HCT116 (cell line): ENCODE measurements around the gene SCARF2. TPM values are rescaled to one million over a fixed set of nuclear protein-coding genes. Genes with fewer than 3 reads are reported as not detected.

Experiments used
- ATAC-seq: fragments of 200-7000 bp; cut with Tn5 transposase; 2 replicates; pipeline ENCODE4 v1.9.1; 2020; ENCODE audit warnings: mild to moderate bottlenecking, moderate library complexity
- BruUV-seq: library from RNA; stranded (reverse); fragments of 400-500 nt; replicated peaks from 2 replicates; lab custom pipeline; 2021; lab: Mats Ljungman, UMichigan
- CTCF ChIA-PET: fragments of 300-600 bp; sonication (Branson Sonifier 250); formaldehyde crosslinking; loops from one replicate; lab custom pipeline; 2021; ENCODE audit warnings: antibody characterized with exemption; lab: Charles Lee
- POLR2A ChIA-PET: fragments of 300-600, 350-600 bp; sonication (Branson Sonifier 250); formaldehyde crosslinking; loops from one replicate; lab custom pipeline; 2021; ENCODE audit warnings: antibody characterized with exemption; lab: Charles Lee
- RAD21 ChIA-PET, 2 experiments: fragments of 300-600 bp; sonication (Branson Sonifier 250); formaldehyde crosslinking; loops; one replicate each; lab custom pipeline; 2023; ENCODE audit warnings: low total read pairs in 2 of 2; ENCODE audit not compliant: uncharacterized antibody in 2 of 2, unreplicated experiment in 2 of 2, low non-redundant PET in 1 of 2; lab: Charles Lee
- DNase-seq: peaks from one replicate; pipeline ENCODE4 v3.0.0-alpha.2; 2010; ENCODE audit warnings: low read depth, low spot score
- H2AFZ ChIP-seq: fragments of 200-600 bp; shearing (Covaris generic), sonication (generic); 2 replicates; pipeline ENCODE4 v1.6.1; 2017; ENCODE audit warnings: low read depth, mixed run types, mixed read lengths, antibody characterized with exemption, low read length; ENCODE audit not compliant: poor library complexity, severe bottlenecking
- H3K27ac ChIP-seq: 2 replicates; pipeline ENCODE4 v1.5.1; 2012; ENCODE audit warnings: low read depth, low read length
- H3K27me3 ChIP-seq: fragments of 200-600 bp; sonication (generic); 2 replicates; pipeline ENCODE4 v1.6.1; 2016; ENCODE audit warnings: mixed run types, low read length, mixed read lengths; ENCODE audit not compliant: insufficient read depth
- H3K36me3 ChIP-seq, 2 experiments: fragments of 200-500 bp in 1 of 2; fragments of 200-600 bp in 1 of 2; sonication (Bioruptor generic) in 1 of 2; sonication (generic) in 1 of 2; 2 replicates each; pipeline versions ENCODE4 v1.5.1 to v1.6.1; 2014 to 2016; ENCODE audit warnings: low read length in 2 of 2, inconsistent platforms in 1 of 2, mixed read lengths in 1 of 2, mixed run types in 1 of 2; ENCODE audit not compliant: insufficient read depth in 2 of 2, control insufficient read depth in 1 of 2
- H3K4me1 ChIP-seq, 2 experiments: fragments of 200-600 bp in 1 of 2; sonication (generic) in 1 of 2; 2 replicates each; pipeline versions ENCODE4 v1.5.1 to v1.6.1; 2012 to 2017; ENCODE audit warnings: low read length in 2 of 2, inconsistent platforms in 1 of 2, mild to moderate bottlenecking in 1 of 2, mixed read lengths in 1 of 2, mixed run types in 1 of 2, moderate library complexity in 1 of 2; ENCODE audit not compliant: insufficient read depth in 2 of 2, control insufficient read depth in 1 of 2
- H3K4me2 ChIP-seq: fragments of 200-600 bp; sonication (generic); 2 replicates; pipeline ENCODE4 v1.6.1; 2017; ENCODE audit warnings: mixed run types, low read length, mixed read lengths
- H3K4me3 ChIP-seq, 2 experiments: fragments of 200-600 bp in 1 of 2; sonication (generic) in 1 of 2; replicated peaks in 1 of 2; 2 replicates each; pipeline ENCODE4 v1.5.1; 2011 to 2016; ENCODE audit warnings: low read length in 2 of 2, control low read depth in 1 of 2, low read depth in 1 of 2, mild to moderate bottlenecking in 1 of 2, mixed read lengths in 1 of 2, mixed run types in 1 of 2
- H3K79me2 ChIP-seq: fragments of 200-600 bp; sonication (generic); 2 replicates; pipeline ENCODE4 v1.6.1; 2017; ENCODE audit warnings: mild to moderate bottlenecking, mixed run types, low read length, moderate library complexity, mixed read lengths; ENCODE audit not compliant: insufficient read depth
- H3K9ac ChIP-seq: fragments of 200-600 bp; sonication (generic); 2 replicates; pipeline ENCODE4 v1.6.1; 2016; ENCODE audit warnings: low read length, mixed read lengths
- H3K9me2 ChIP-seq: fragments of 200-600 bp; sonication (generic), shearing (Covaris generic); 2 replicates; pipeline ENCODE4 v1.6.1; 2017; ENCODE audit warnings: mixed run types, mild to moderate bottlenecking, moderate library complexity; ENCODE audit not compliant: insufficient read depth
- H3K9me3 ChIP-seq, 2 experiments: fragments of 200-500 bp in 1 of 2; fragments of 200-600 bp in 1 of 2; sonication (Bioruptor generic) in 1 of 2; sonication (generic) in 1 of 2; 2 replicates each; pipeline ENCODE4 v1.6.1; 2014 to 2017; ENCODE audit warnings: low read length in 2 of 2, mixed read lengths in 2 of 2, inconsistent platforms in 1 of 2, low read depth in 1 of 2, mild to moderate bottlenecking in 1 of 2, mixed run types in 1 of 2, moderate library complexity in 1 of 2; ENCODE audit not compliant: control insufficient read depth in 1 of 2, insufficient read depth in 1 of 2
- H4K20me1 ChIP-seq: fragments of 200-600 bp; sonication (generic), shearing (Covaris generic); 2 replicates; pipeline ENCODE4 v1.6.1; 2017; ENCODE audit warnings: mixed run types, mild to moderate bottlenecking, moderate library complexity; ENCODE audit not compliant: insufficient read depth
- ATF3 ChIP-seq: IDR thresholded peaks from 2 replicates; pipeline ENCODE4 v1.6.1; 2012
- CEBPB ChIP-seq: IDR thresholded peaks from 2 replicates; pipeline ENCODE4 v1.6.1; 2012; ENCODE audit warnings: low read depth
- EGR1 ChIP-seq: IDR thresholded peaks from 2 replicates; pipeline ENCODE4 v1.6.1; 2012; ENCODE audit warnings: low read depth
- FOSL1 ChIP-seq: IDR thresholded peaks from 2 replicates; pipeline ENCODE4 v1.6.1; 2012; ENCODE audit warnings: low read depth
- MAX ChIP-seq: IDR thresholded peaks from 2 replicates; pipeline ENCODE4 v1.6.1; 2012
- POLR2A ChIP-seq: IDR thresholded peaks from 2 replicates; pipeline ENCODE4 v1.7.0; 2011; ENCODE audit warnings: borderline replicate concordance; ENCODE audit not compliant: insufficient read depth, insufficient read length; ENCODE audit errors: extremely low read depth
- RAD21 ChIP-seq: IDR thresholded peaks from 2 replicates; pipeline ENCODE4 v1.6.1; 2012; ENCODE audit warnings: low read depth, mild to moderate bottlenecking
- REST ChIP-seq: IDR thresholded peaks from 2 replicates; pipeline ENCODE4 v1.6.1; 2012; ENCODE audit warnings: low read depth
- SIN3A ChIP-seq: IDR thresholded peaks from 2 replicates; pipeline ENCODE4 v1.6.1; 2012; ENCODE audit warnings: low read depth
- SP1 ChIP-seq: IDR thresholded peaks from 2 replicates; pipeline ENCODE4 v1.6.1; 2012; ENCODE audit warnings: low read depth
- ZFX ChIP-seq: fragments of 450-650 bp; IDR thresholded peaks from 2 replicates; pipeline ENCODE4 v1.6.1; 2017
- intact Hi-C: fragments of 100-400 bp; cut with micrococcal nuclease; formaldehyde crosslinking; loops from 2 replicates; pipeline ENCODE4 v1.10.0; 2022
- total RNA-seq: library from RNA; stranded (reverse); gene quantifications from one replicate; pipeline ENCODE4 v1.2.1, GENCODE V29; 2021; ENCODE audit not compliant: unreplicated experiment

The SCARF2 gene
- total RNA-seq, 1 experiment from 2014 or later = 2.5 TPM

GRCh38 chr22:20436768-20437612, 635 bp downstream of the SCARF2 start:
- BruUV-seq = no TSS peak
- H3K4me2 ChIP-seq = no peak overlapping the region
- ChIA-PET CTCF (no interaction called here), POLR2A (no interaction called here)
- H3K27ac ChIP-seq = no peak overlapping the region
- no peak for ATAC-seq
- H3K79me2 ChIP-seq = no peaks in the 10 kb centered on the region
- intact Hi-C loops = no loop called here
- H3K4me3 ChIP-seq = no peak overlapping the region
- no peaks in the 10 kb centered on the region for H3K36me3 ChIP-seq
- H3K9me2 ChIP-seq = no peaks in the 10 kb centered on the region
- no peak overlapping the region for H2AFZ ChIP-seq
- no peaks in the 10 kb centered on the region for H3K4me1 ChIP-seq
- TF ChIP-seq SIN3A (no peak), FOSL1 (no peak), POLR2A (no peak), REST (no peak), RAD21 (no peak), ZFX (no peak), EGR1 (no peak), MAX (no peak), ATF3 (no peak), CEBPB (no peak), SP1 (no peak)
- TF ChIP-seq, all 23 proteins: peak for 0
- no peaks in the 10 kb centered on the region for H3K9me3 ChIP-seq
- DNase-seq = no peak
- RAD21 ChIA-PET = no interaction called here
- H3K9ac ChIP-seq = no peak overlapping the region
- no peaks in the 10 kb centered on the region for H3K27me3 ChIP-seq
- H4K20me1 ChIP-seq = no peaks in the 10 kb centered on the region
